MM.1S (cell line): ENCODE data around the gene GGTA1.

Experiments
- DNase-seq: peaks from one replicate; pipeline ENCODE4 v3.0.0-alpha.2; 2015
- H2AFZ ChIP-seq: fragments of 300-600 bp; sonication (generic); 2 replicates; pipeline ENCODE4 v1.6.0; 2016; ENCODE audit warnings: antibody characterized with exemption, low read length
- H3F3A ChIP-seq: fragments of 300-600 bp; sonication (generic); 2 replicates; pipeline ENCODE4 v1.6.1; 2016; ENCODE audit warnings: mild to moderate bottlenecking, antibody characterized with exemption, low read length, moderate library complexity, mixed read lengths; ENCODE audit not compliant: insufficient read depth
- H3K27ac ChIP-seq: fragments of 300-600 bp; sonication (generic); 2 replicates; pipeline ENCODE4 v1.5.1; 2016; ENCODE audit warnings: mild to moderate bottlenecking, low read length
- H3K27me3 ChIP-seq: fragments of 300-600 bp; sonication (generic); replicated peaks from 2 replicates; pipeline ENCODE4 v1.6.0; 2016; ENCODE audit warnings: low read length; ENCODE audit not compliant: insufficient read depth
- H3K36me3 ChIP-seq: fragments of 300-600 bp; sonication (generic); replicated peaks from 2 replicates; pipeline ENCODE4 v1.6.1; 2016; ENCODE audit warnings: mild to moderate bottlenecking, low read length, mixed read lengths; ENCODE audit not compliant: insufficient read depth
- H3K4me1 ChIP-seq: fragments of 300-600 bp; sonication (generic); 2 replicates; pipeline ENCODE4 v1.6.1; 2016; ENCODE audit warnings: low read length, mixed read lengths
- H3K4me2 ChIP-seq: fragments of 300-600 bp; sonication (generic); 2 replicates; pipeline ENCODE4 v1.6.0; 2016; ENCODE audit warnings: low read depth, low read length
- H3K4me3 ChIP-seq: fragments of 300-600 bp; sonication (generic); 2 replicates; pipeline ENCODE4 v1.5.1; 2016; ENCODE audit warnings: low read length, mixed read lengths
- H3K79me2 ChIP-seq: fragments of 300-600 bp; sonication (generic); 2 replicates; pipeline ENCODE4 v1.6.1; 2016; ENCODE audit warnings: mixed run types, low read length, mixed read lengths
- H3K9ac ChIP-seq: fragments of 300-600 bp; sonication (generic); 2 replicates; pipeline ENCODE4 v1.6.1; 2016; ENCODE audit warnings: low read length, mixed read lengths
- H3K9me2 ChIP-seq: fragments of 300-600 bp; sonication (generic); replicated peaks from 2 replicates; pipeline ENCODE4 v1.6.1; 2016; ENCODE audit warnings: mild to moderate bottlenecking, low read length, mixed read lengths; ENCODE audit not compliant: insufficient read depth
- H3K9me3 ChIP-seq: fragments of 300-600 bp; sonication (generic); replicated peaks from 2 replicates; pipeline ENCODE4 v1.6.1; 2016; ENCODE audit warnings: mild to moderate bottlenecking, low read length, mixed read lengths; ENCODE audit not compliant: insufficient read depth
- H4K20me1 ChIP-seq: fragments of 300-600 bp; sonication (generic); 2 replicates; pipeline ENCODE4 v1.6.1; 2016; ENCODE audit warnings: mild to moderate bottlenecking, low read length, moderate library complexity, mixed read lengths; ENCODE audit not compliant: insufficient read depth
- CTCF ChIP-seq: fragments of 300-600 bp; sonication (generic); IDR thresholded peaks from 2 replicates; pipeline ENCODE4 v1.5.1; 2016; ENCODE audit warnings: antibody characterized with exemption, low read length, mixed read lengths
- EZH2 ChIP-seq: fragments of 300-600 bp; sonication (generic); optimal IDR thresholded peaks from 2 replicates; pipeline ENCODE3; 2017; ENCODE audit warnings: low read depth, mild to moderate bottlenecking, antibody characterized with exemption, low read length, mixed read lengths
- EZH2phosphoT487 ChIP-seq: fragments of 300-600 bp; sonication (generic); IDR thresholded peaks from 2 replicates; pipeline ENCODE4 v1.6.1; 2018; ENCODE audit warnings: antibody characterized with exemption, low read length

The GGTA1 gene

GRCh38 chr9:121473229-121473628 lies 26.4 kb downstream of the GGTA1 start:
- H3K4me2 ChIP-seq: no peak overlapping the region
- no peak overlapping the region for H2AFZ ChIP-seq
- no peak for TF ChIP-seq EZH2phosphoT487
- H3K27me3 ChIP-seq: no peaks in the 10 kb centered on the region
- H4K20me1 ChIP-seq: no peaks in the 10 kb centered on the region
- H3K9ac ChIP-seq: no peak overlapping the region
- no peaks in the 10 kb centered on the region for H3K9me2 ChIP-seq
- no peak overlapping the region for H3K27ac ChIP-seq
- no peaks in the 10 kb centered on the region for H3K36me3 ChIP-seq
- H3K9me3 ChIP-seq: no peaks in the 10 kb centered on the region
- H3K4me1 ChIP-seq: no peaks in the 10 kb centered on the region
- no peak overlapping the region for H3K4me3 ChIP-seq
- no peaks in the 10 kb centered on the region for H3K79me2 ChIP-seq
- H3F3A ChIP-seq: no peaks in the 10 kb centered on the region
- no peak for DNase-seq

- Histone ChIP-seq H3K4me1 (no peaks in the 10 kb centered on the region), H3K27me3 (no peaks in the 10 kb centered on the region), H3K27ac (no peak overlapping the region), H3K9me3 (no peaks in the 10 kb centered on the region), H3K4me2 (no peak overlapping the region), H3K79me2 (no peaks in the 10 kb centered on the region), H4K20me1 (no peaks in the 10 kb centered on the region), H3K9ac (no peak overlapping the region), H3K9me2 (no peaks in the 10 kb centered on the region), H3F3A (no peaks in the 10 kb centered on the region), H2AFZ (no peak overlapping the region), H3K4me3 (no peak overlapping the region), H3K36me3 (no peaks in the 10 kb centered on the region)
- no peak for DNase-seq
- no peak for TF ChIP-seq EZH2phosphoT487
- TF ChIP-seq CTCF: no peak
- TF ChIP-seq EZH2: no peak
Measured at GRCh38 chr9:121472446-121472845, 27.2 kb downstream of the GGTA1 start.

GRCh38 chr9:121466142-121466541 lies 33.5 kb downstream of the GGTA1 start:
- TF ChIP-seq CTCF (no peak), EZH2phosphoT487 (no peak), EZH2 (no peak)
- H3K4me1 ChIP-seq: no peaks in the 10 kb centered on the region

GRCh38 chr9:121464968-121465367 lies 34.7 kb downstream of the GGTA1 start:
- Histone ChIP-seq H3K36me3 (no peaks in the 10 kb centered on the region), H3K4me2 (no peak overlapping the region), H3K27me3 (no peaks in the 10 kb centered on the region), H3K4me3 (no peak overlapping the region), H2AFZ (no peak overlapping the region), H3K9me2 (no peaks in the 10 kb centered on the region), H3K79me2 (no peaks in the 10 kb centered on the region), H3K4me1 (no peaks in the 10 kb centered on the region), H3F3A (no peaks in the 10 kb centered on the region), H3K9ac (no peak overlapping the region), H4K20me1 (no peaks in the 10 kb centered on the region), H3K9me3 (no peaks in the 10 kb centered on the region), H3K27ac (no peak overlapping the region)
- no peak for DNase-seq
- TF ChIP-seq EZH2 (no peak), CTCF (no peak), EZH2phosphoT487 (no peak)

More at GRCh38 chr9:121466142-121466541, 33.5 kb downstream of the GGTA1 start:
- no peaks in the 10 kb centered on the region for H4K20me1 ChIP-seq
- H3F3A ChIP-seq: no peaks in the 10 kb centered on the region
- H3K27me3 ChIP-seq: no peaks in the 10 kb centered on the region
- no peaks in the 10 kb centered on the region for H3K36me3 ChIP-seq
- H3K27ac ChIP-seq: no peak overlapping the region
- H3K9ac ChIP-seq: no peak overlapping the region
- no peak overlapping the region for H2AFZ ChIP-seq
- no peak overlapping the region for H3K4me2 ChIP-seq
- no peaks in the 10 kb centered on the region for H3K9me3 ChIP-seq
- DNase-seq: no peak
- H3K4me3 ChIP-seq: no peak overlapping the region
- H3K9me2 ChIP-seq: no peaks in the 10 kb centered on the region
- no peaks in the 10 kb centered on the region for H3K79me2 ChIP-seq
